IMR-90 (cell line): Measurements from ENCODE around the gene TMEM107. TPM values are rescaled to one million over a fixed set of nuclear protein-coding genes. Genes with fewer than 3 reads are reported as not detected.

ENCODE experiments used
- ATAC-seq: fragments of 200-7000 bp; cut with Tn5 transposase; 2 replicates; pipeline ENCODE4 v1.9.1; 2020; ENCODE audit warnings: low read depth, mild to moderate bottlenecking, moderate library complexity
- BruUV-seq: library from RNA; stranded (reverse); fragments of 400-500 nt; replicated peaks from 2 replicates; lab custom pipeline; 2021; lab: Mats Ljungman, UMichigan
- CTCF ChIA-PET: fragments of 300-600 bp; formaldehyde crosslinking; extraction: SDS; loops from one replicate; lab custom pipeline; 2021; ENCODE audit warnings: antibody characterized with exemption; lab: Yijun Ruan, JAX
- POLR2A ChIA-PET: fragments of 300-600 bp; sonication (Branson Sonifier 250); formaldehyde crosslinking; loops from one replicate; lab custom pipeline; 2022; ENCODE audit warnings: antibody characterized with exemption; ENCODE audit not compliant: unreplicated experiment; lab: Charles Lee
- DNase-seq: peaks from one replicate; pipeline ENCODE4 v3.0.0; 2013
- H2AFZ ChIP-seq: replicated peaks from 2 replicates; pipeline ENCODE3; 2013; ENCODE audit warnings: low read length, mild to moderate bottlenecking; ENCODE audit not compliant: poor library complexity
- H2AK5ac ChIP-seq: 2 replicates; pipeline ENCODE4 v1.6.1; 2013; ENCODE audit warnings: low read depth, low read length, inconsistent platforms
- H2AK9ac ChIP-seq: replicated peaks from 2 replicates; pipeline ENCODE3; 2013; ENCODE audit warnings: mild to moderate bottlenecking, low read depth, low read length, moderate library complexity; ENCODE audit not compliant: poor library complexity
- H2BK120ac ChIP-seq: 2 replicates; pipeline ENCODE4 v1.6.1; 2013; ENCODE audit warnings: low read depth, low read length, inconsistent platforms
- H2BK15ac ChIP-seq: 3 replicates; pipeline ENCODE4 v1.6.1; 2013; ENCODE audit warnings: low read depth, low read length, inconsistent platforms
- H2BK20ac ChIP-seq: 2 replicates; pipeline ENCODE4 v1.6.1; 2013; ENCODE audit warnings: low read depth, mild to moderate bottlenecking, inconsistent platforms, low read length, moderate library complexity
- H2BK5ac ChIP-seq: 2 replicates; pipeline ENCODE4 v1.6.1; 2013; ENCODE audit warnings: mild to moderate bottlenecking, low read depth, low read length, inconsistent platforms; ENCODE audit not compliant: poor library complexity, severe bottlenecking
- H3K14ac ChIP-seq: replicated peaks from 2 replicates; pipeline ENCODE4 v1.6.1; 2013; ENCODE audit warnings: low read depth, low read length, inconsistent platforms
- H3K18ac ChIP-seq: 2 replicates; pipeline ENCODE4 v1.6.1; 2013; ENCODE audit warnings: low read depth, low read length, control low read depth
- H3K23ac ChIP-seq: 2 replicates; pipeline ENCODE4 v1.6.1; 2013; ENCODE audit warnings: low read depth, low read length, inconsistent platforms
- H3K27ac ChIP-seq: 2 replicates; pipeline ENCODE4 v1.5.1; 2013; ENCODE audit warnings: mild to moderate bottlenecking, control low read depth, low read length; ENCODE audit not compliant: insufficient read depth
- H3K27me3 ChIP-seq: 2 replicates; pipeline ENCODE4 v1.6.1; 2013; ENCODE audit warnings: low read length; ENCODE audit not compliant: control insufficient read depth, insufficient read depth
- H3K36me3 ChIP-seq: 2 replicates; pipeline ENCODE4 v1.6.1; 2013; ENCODE audit warnings: low read length, mixed read lengths; ENCODE audit not compliant: control insufficient read depth, insufficient read depth
- H3K4ac ChIP-seq: 2 replicates; pipeline ENCODE4 v1.6.1; 2013; ENCODE audit warnings: low read depth, low read length, inconsistent platforms
- H3K4me1 ChIP-seq: 2 replicates; pipeline ENCODE4 v1.6.1; 2013; ENCODE audit warnings: low read length, mixed read lengths; ENCODE audit not compliant: control insufficient read depth, insufficient read depth
- H3K4me2 ChIP-seq: 2 replicates; pipeline ENCODE4 v1.6.1; 2013; ENCODE audit warnings: low read depth, mild to moderate bottlenecking, control low read depth, low read length, moderate library complexity
- H3K4me3 ChIP-seq: 2 replicates; pipeline ENCODE4 v1.5.1; 2013; ENCODE audit warnings: low read depth, mild to moderate bottlenecking, control low read depth, low read length, moderate library complexity; ENCODE audit not compliant: insufficient read depth
- H3K56ac ChIP-seq: 2 replicates; pipeline ENCODE4 v1.6.1; 2013; ENCODE audit warnings: low read length, inconsistent platforms; ENCODE audit not compliant: insufficient read depth; ENCODE audit errors: extremely low read depth
- H3K79me1 ChIP-seq, 2 experiments: 2 replicates each; pipeline ENCODE4 v1.6.1; 2013; ENCODE audit warnings: low read length in 2 of 2, inconsistent platforms in 1 of 2, low read depth in 1 of 2
- H3K9ac ChIP-seq: 2 replicates; pipeline ENCODE4 v1.6.1; 2013; ENCODE audit warnings: low read depth, low read length, control low read depth
- H3K9me1 ChIP-seq: 2 replicates; pipeline ENCODE4 v1.6.1; 2013; ENCODE audit warnings: low read length, inconsistent platforms; ENCODE audit not compliant: insufficient read depth
- H3K9me3 ChIP-seq: 2 replicates; pipeline ENCODE4 v1.6.1; 2013; ENCODE audit warnings: low read length; ENCODE audit not compliant: control insufficient read depth, insufficient read depth
- H4K20me1 ChIP-seq: 2 replicates; pipeline ENCODE4 v1.6.1; 2013; ENCODE audit warnings: low read length, inconsistent platforms; ENCODE audit not compliant: insufficient read depth
- H4K5ac ChIP-seq: 2 replicates; pipeline ENCODE4 v1.6.1; 2013; ENCODE audit warnings: mild to moderate bottlenecking, low read depth, low read length, control low read depth
- H4K8ac ChIP-seq, 2 experiments: 2 replicates each; pipeline ENCODE4 v1.6.1; 2013; ENCODE audit warnings: low read depth in 2 of 2, low read length in 2 of 2, control low read depth in 1 of 2, inconsistent platforms in 1 of 2
- H4K91ac ChIP-seq: 2 replicates; pipeline ENCODE4 v1.6.1; 2013; ENCODE audit warnings: low read depth, low read length, inconsistent platforms; ENCODE audit not compliant: insufficient read depth
- BHLHE40 ChIP-seq: fragments of 150-350 bp; IDR thresholded peaks from 2 replicates; pipeline ENCODE4 v1.6.1; 2016; ENCODE audit warnings: mild to moderate bottlenecking, low read depth, low read length
- CEBPB ChIP-seq: IDR thresholded peaks from 2 replicates; pipeline ENCODE4 v1.6.1; 2012; ENCODE audit warnings: low read depth, low read length, improper control_type of control experiment
- CHD1 ChIP-seq: IDR thresholded peaks from 2 replicates; pipeline ENCODE4 v1.6.1; 2012; ENCODE audit warnings: low read depth, low read length, improper control_type of control experiment
- CTCF ChIP-seq: conservative IDR thresholded peaks from 2 replicates; pipeline ENCODE4 v1.5.1; 2012; ENCODE audit warnings: mild to moderate bottlenecking, low read depth, low read length, improper control_type of control experiment
- ELK1 ChIP-seq: fragments of 150-350 bp; IDR thresholded peaks from 2 replicates; pipeline ENCODE4 v1.6.1; 2016; ENCODE audit warnings: low read depth, mild to moderate bottlenecking, low read length, moderate library complexity, borderline replicate concordance
- FOS ChIP-seq: fragments of 150-350 bp; IDR thresholded peaks from 2 replicates; pipeline ENCODE4 v1.6.1; 2016; ENCODE audit warnings: low read depth, low read length
- MAFK ChIP-seq: IDR thresholded peaks from 2 replicates; pipeline ENCODE4 v1.6.1; 2012; ENCODE audit warnings: low read depth, low read length, improper control_type of control experiment
- MAZ ChIP-seq: IDR thresholded peaks from 2 replicates; pipeline ENCODE4 v1.6.1; 2012; ENCODE audit warnings: low read depth, mild to moderate bottlenecking, low read length, improper control_type of control experiment, moderate library complexity, borderline replicate concordance
- MXI1 ChIP-seq: IDR thresholded peaks from 2 replicates; pipeline ENCODE4 v1.6.1; 2012; ENCODE audit warnings: low read depth, mild to moderate bottlenecking, low read length, moderate library complexity, borderline replicate concordance
- NFE2L2 ChIP-seq: fragments of 150-350 bp; IDR thresholded peaks from 2 replicates; pipeline ENCODE4 v1.6.1; 2016; ENCODE audit warnings: low read depth, mild to moderate bottlenecking, low read length
- POLR2A ChIP-seq: IDR thresholded peaks from 2 replicates; pipeline ENCODE4 v1.6.1; 2012; ENCODE audit warnings: mild to moderate bottlenecking, low read depth, low read length
- RAD21 ChIP-seq: IDR thresholded peaks from 2 replicates; pipeline ENCODE4 v1.6.1; 2012; ENCODE audit warnings: low read length, improper control_type of control experiment
- RFX5 ChIP-seq: IDR thresholded peaks from 2 replicates; pipeline ENCODE4 v1.8.0; 2012; ENCODE audit warnings: low read depth, mild to moderate bottlenecking, low read length, moderate library complexity
- SMC3 ChIP-seq: fragments of 150-350 bp; IDR thresholded peaks from 2 replicates; pipeline ENCODE4 v1.6.1; 2016; ENCODE audit warnings: low read depth, mild to moderate bottlenecking, antibody characterized with exemption, low read length, moderate library complexity
- WGBS, 2 experiments: methylation state at CpG; one replicate each; pipeline versions ENCODE4 v1.1.5 to v1.1.7; 2013; ENCODE audit warnings: missing lambda C conversion rate in 2 of 2; ENCODE audit not compliant: insufficient read length in 1 of 2; ENCODE audit errors: extremely low coverage in 2 of 2; 5-methylcytosine and 5-hydroxymethylcytosine counted together
- dilution Hi-C: fragments of 300-500 bp; cut with HindIII; formaldehyde crosslinking; loops from one replicate; pipeline ENCODE4 v1.14.3; 2018; ENCODE audit warnings: low sequenced_read_pairs; ENCODE audit not compliant: unreplicated experiment
- in situ Hi-C: fragments of 300-500 bp; cut with MboI; formaldehyde crosslinking; loops from 3 replicates; pipeline ENCODE4 v1.14.3; 2019; ENCODE audit warnings: low sequenced_read_pairs, inconsistent platforms, mixed read lengths
- intact Hi-C: fragments of 100-400 bp; cut with micrococcal nuclease; formaldehyde crosslinking; loops from 2 replicates; pipeline ENCODE4 v1.10.0; 2022
- polyA plus RNA-seq, 3 experiments: library from polyadenylated mRNA; depleted of rRNA; stranded (reverse); fragments of >200 nt; gene quantifications; 2 replicates each; pipeline ENCODE4 v1.2.3, GENCODE V29; 2012; ENCODE audit warnings: low replicate concordance in 1 of 3
- total RNA-seq: library from RNA; depleted of rRNA; stranded (reverse); fragments of >200 nt; gene quantifications from 2 replicates; pipeline ENCODE4 v1.2.3, GENCODE V29; 2012
- TF ChIP-seq, protein P1 (sequence below): fragments of 150-350 bp; IDR thresholded peaks from 2 replicates; pipeline ENCODE4 v1.6.1; 2017; ENCODE audit warnings: mild to moderate bottlenecking, antibody characterized with exemption, low read length, low read depth

The TMEM107 gene
- total and polyA plus RNA-seq, 2 of the 4 experiments (the other 2 are of a cell fraction) = 12.9 to 14.3 TPM

DNA sequence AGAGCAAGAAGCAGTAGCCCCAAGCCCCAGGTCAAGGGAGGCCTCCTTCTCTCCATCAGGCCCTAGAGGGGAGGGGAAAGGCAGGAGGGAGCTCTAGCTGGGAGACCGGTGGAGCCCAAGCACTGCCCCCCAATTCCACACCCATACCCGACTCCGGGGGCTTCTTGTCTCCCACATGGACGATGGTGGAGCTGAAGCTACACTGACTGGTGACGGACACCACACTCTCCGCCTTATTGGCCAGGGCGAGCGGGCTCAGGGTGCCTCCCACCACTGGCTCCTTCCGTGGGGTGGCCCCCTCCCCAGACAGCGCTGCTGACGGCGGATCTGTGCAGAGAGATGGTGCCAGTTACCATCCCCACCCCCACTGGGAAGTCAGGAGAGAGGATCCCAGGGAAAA, 30.4 kb downstream of the TMEM107 start:
- Histone ChIP-seq H4K20me1 (peaks cover 3% of the 10 kb centered on the region), H3K4ac (no peak overlapping the region), H3K23ac (no peak overlapping the region), H3K9me3 (no peaks in the 10 kb centered on the region), H2BK120ac (no peak overlapping the region), H3K14ac (no peak overlapping the region), H3K18ac (no peak overlapping the region), H2BK5ac (no peak overlapping the region), H4K91ac (no peak overlapping the region), H2AK5ac (no peak overlapping the region), H2AK9ac (no peak overlapping the region), H3K9ac (no peak overlapping the region), H2BK20ac (no peak overlapping the region), H4K5ac (no peak overlapping the region), H3K36me3 (peaks cover 67% of the 10 kb centered on the region), H2BK15ac (no peak overlapping the region), H3K27me3 (no peaks in the 10 kb centered on the region), H3K4me2 (no peak overlapping the region), H3K4me1 (peaks cover 3% of the 10 kb centered on the region), H4K8ac (no peak overlapping the region), H2AFZ (no peak overlapping the region), H3K56ac (no peak overlapping the region), H3K9me1 (peaks cover 3% of the 10 kb centered on the region; the same call in 1 of the 2 replicates), H3K4me3 (no peak overlapping the region), H3K27ac (no peak overlapping the region), H3K79me1 (peaks cover 3 to 8% of the 10 kb centered on the region in 2 experiments; a peak in 2 of 4 replicates)
- in situ Hi-C loops = no loop called here
- 89% methylated on average over 5 of the region's 12 CpGs; no CpG with 5 or more reads in 1 of the 2 experiments for WGBS, 2 experiments
- ChIA-PET CTCF (no interaction called here), POLR2A (no interaction called here)
- DNase-seq (no peak), ATAC-seq (no peak)
- dilution Hi-C loops = no loop called here
- BruUV-seq = no TSS peak
- intact Hi-C loops = no loop called here
- TF ChIP-seq FOS = no peak
- no peak for TF ChIP-seq RAD21
- no peak for TF ChIP-seq SMC3
- no peak for TF ChIP-seq CHD1
- TF ChIP-seq ELK1 = no peak
- TF ChIP-seq CEBPB = no peak
- TF ChIP-seq NFE2L2 = no peak
- no peak for TF ChIP-seq POLR2A
- no peak for TF ChIP-seq CTCF
- TF ChIP-seq MAZ = no peak
- no peak for TF ChIP-seq BHLHE40
- no peak for TF ChIP-seq MAFK
- no peak for TF ChIP-seq RFX5
- TF ChIP-seq, protein P1, sequence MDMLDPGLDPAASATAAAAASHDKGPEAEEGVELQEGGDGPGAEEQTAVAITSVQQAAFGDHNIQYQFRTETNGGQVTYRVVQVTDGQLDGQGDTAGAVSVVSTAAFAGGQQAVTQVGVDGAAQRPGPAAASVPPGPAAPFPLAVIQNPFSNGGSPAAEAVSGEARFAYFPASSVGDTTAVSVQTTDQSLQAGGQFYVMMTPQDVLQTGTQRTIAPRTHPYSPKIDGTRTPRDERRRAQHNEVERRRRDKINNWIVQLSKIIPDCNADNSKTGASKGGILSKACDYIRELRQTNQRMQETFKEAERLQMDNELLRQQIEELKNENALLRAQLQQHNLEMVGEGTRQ = no peak
- no peak for TF ChIP-seq MXI1
